ENCODE measurements around the gene TESMIN.

Gene TESMIN

GRCh38 chr11:68710409-68710808 is 40.9 kb downstream of the TESMIN start:
- ATAC-seq (no peak), DNase-seq (no peak)

- no peak for ATAC-seq
Measured at GRCh38 chr11:68709062-68709461, 42.3 kb downstream of the TESMIN start.

GRCh38 chr11:68707527-68707926 is 43.8 kb downstream of the TESMIN start:
- ATAC-seq: no peak
- DNase-seq: no peak

More at GRCh38 chr11:68709062-68709461, 42.3 kb downstream of the TESMIN start:
- no peak for DNase-seq

GRCh38 chr11:68704887-68705286 is 46.4 kb downstream of the TESMIN start:
- DNase-seq (no peak), ATAC-seq (no peak)

GRCh38 chr11:68698993-68699392 is 52.3 kb downstream of the TESMIN start:
- ATAC-seq (no peak), DNase-seq (no peak)

GRCh38 chr11:68695531-68695930 is 55.8 kb downstream of the TESMIN start:
- DNase-seq (no peak), ATAC-seq (no peak)

GRCh38 chr11:68694431-68695297 is 56.7 kb downstream of the TESMIN start:
- DNase-seq (no peak), ATAC-seq (no peak)

GRCh38 chr11:68693484-68693882 is 57.8 kb downstream of the TESMIN start:
- DNase-seq: no peak
- no peak for ATAC-seq

GRCh38 chr11:68692871-68693483 is 58.3 kb downstream of the TESMIN start:
- ATAC-seq: no peak
- DNase-seq: no peak

GRCh38 chr11:68692115-68692514 is 59.2 kb downstream of the TESMIN start:
- no peak for ATAC-seq
- no peak for DNase-seq

GRCh38 chr11:68691402-68691784 is 59.9 kb downstream of the TESMIN start:
- ATAC-seq: no peak

GRCh38 chr11:68690671-68691401 is 60.5 kb downstream of the TESMIN start:
- DNase-seq (peak; percentile 27), ATAC-seq (peak; percentile 65)

More at GRCh38 chr11:68691402-68691784, 59.9 kb downstream of the TESMIN start:
- no peak for DNase-seq

GRCh38 chr11:68689737-68690625 is 61.3 kb downstream of the TESMIN start:
- ATAC-seq: no peak
- DNase-seq: no peak

- DNase-seq (no peak), ATAC-seq (no peak)
Measured at GRCh38 chr11:68688881-68689280, 62.4 kb downstream of the TESMIN start.

- DNase-seq: no peak
- no peak for ATAC-seq
Measured at GRCh38 chr11:68687986-68688385, 63.3 kb downstream of the TESMIN start.

- ATAC-seq (no peak), DNase-seq (no peak)
Measured at GRCh38 chr11:68687311-68687710, 64.0 kb downstream of the TESMIN start.

- no peak for ATAC-seq
Measured at GRCh38 chr11:68686486-68686885, 64.8 kb downstream of the TESMIN start.

GRCh38 chr11:68685656-68686380 is 65.5 kb downstream of the TESMIN start:
- no peak for ATAC-seq

More at GRCh38 chr11:68686486-68686885, 64.8 kb downstream of the TESMIN start:
- DNase-seq: no peak

GRCh38 chr11:68684385-68685356 is 66.6 kb downstream of the TESMIN start, which contains the start of gene GAL:
Gene GAL, plus strand, starts transcription at chr11:68684544. Its CDS starts 380 bp downstream, at chr11:68684924.
- DNase-seq (peak; percentile 33), ATAC-seq (peak; percentile 53)

More at GRCh38 chr11:68685656-68686380, 65.5 kb downstream of the TESMIN start:
- DNase-seq: no peak
